Measurements from ENCODE around the gene CSPG4.
A peak's percentile ranks its signal among the peaks of the same experiment; 100 is the strongest.
"Not testable (repeated sequence)": the region's sequence is repeated elsewhere in the genome, so short reads cannot be mapped to it uniquely, and the experiment has no call there.

Gene CSPG4

DNA sequence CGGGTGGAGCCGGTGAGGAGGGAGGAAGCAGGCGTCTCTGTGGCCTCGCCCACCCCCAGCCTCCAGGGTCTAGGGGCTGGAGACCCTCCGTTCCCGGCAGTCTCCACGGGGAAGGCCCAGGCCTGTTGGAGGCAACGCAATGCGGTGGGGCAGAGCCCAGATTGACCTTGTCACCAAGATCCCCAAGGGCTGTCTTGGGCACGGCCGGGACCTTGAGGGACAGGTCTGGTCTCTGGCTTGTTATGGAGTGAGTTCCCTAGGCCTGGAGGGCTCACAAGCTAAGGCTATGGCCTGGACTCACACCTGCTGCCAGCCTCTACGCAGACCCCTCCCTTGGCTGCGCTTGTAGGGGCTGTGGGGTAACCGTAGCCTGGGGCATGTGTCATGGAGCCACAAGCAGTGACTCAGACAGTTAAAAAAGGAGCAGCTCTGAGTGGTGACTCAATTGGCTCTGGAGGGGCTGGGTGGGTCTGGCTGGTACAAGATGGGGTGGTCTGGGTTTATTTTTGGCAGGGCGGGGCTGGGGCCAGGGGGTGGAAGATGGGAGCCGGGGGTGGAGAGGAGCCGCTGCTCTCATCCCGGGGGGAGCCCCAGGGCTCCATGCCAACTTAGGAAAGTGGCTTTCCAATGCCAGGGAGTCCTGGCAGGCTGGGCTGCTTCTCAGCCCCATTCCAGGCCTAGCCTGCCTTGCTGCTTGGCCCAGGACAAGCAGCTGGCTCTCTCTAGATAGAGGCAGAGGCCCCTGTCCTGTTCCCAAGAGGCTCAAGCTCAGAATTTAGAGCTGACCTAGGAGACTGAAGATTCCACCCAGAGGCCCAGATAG is 9.0 kb downstream of the CSPG4 start:
- DNase-seq = not testable (repeated sequence)

DNA sequence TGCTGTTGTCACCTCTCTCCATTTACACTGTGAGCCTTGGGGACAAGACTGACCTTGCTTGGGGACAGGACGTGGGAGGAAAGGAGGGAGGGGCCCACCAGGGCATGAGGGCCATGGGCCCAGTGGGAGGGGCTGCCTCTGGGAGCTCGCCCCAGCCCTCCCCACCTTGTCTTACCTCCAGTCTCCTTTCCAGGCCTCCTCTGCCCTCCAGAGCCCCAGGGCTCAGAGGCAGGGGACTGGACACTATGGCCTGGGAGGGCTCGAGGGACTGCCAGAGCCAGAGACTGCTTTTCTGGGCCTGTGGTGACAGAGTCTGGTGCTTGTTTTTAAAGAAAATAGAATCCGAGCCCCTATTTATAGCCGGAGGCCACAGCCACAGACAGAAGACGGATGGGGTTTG is 10.2 kb downstream of the CSPG4 start:
- no peak for DNase-seq

DNA sequence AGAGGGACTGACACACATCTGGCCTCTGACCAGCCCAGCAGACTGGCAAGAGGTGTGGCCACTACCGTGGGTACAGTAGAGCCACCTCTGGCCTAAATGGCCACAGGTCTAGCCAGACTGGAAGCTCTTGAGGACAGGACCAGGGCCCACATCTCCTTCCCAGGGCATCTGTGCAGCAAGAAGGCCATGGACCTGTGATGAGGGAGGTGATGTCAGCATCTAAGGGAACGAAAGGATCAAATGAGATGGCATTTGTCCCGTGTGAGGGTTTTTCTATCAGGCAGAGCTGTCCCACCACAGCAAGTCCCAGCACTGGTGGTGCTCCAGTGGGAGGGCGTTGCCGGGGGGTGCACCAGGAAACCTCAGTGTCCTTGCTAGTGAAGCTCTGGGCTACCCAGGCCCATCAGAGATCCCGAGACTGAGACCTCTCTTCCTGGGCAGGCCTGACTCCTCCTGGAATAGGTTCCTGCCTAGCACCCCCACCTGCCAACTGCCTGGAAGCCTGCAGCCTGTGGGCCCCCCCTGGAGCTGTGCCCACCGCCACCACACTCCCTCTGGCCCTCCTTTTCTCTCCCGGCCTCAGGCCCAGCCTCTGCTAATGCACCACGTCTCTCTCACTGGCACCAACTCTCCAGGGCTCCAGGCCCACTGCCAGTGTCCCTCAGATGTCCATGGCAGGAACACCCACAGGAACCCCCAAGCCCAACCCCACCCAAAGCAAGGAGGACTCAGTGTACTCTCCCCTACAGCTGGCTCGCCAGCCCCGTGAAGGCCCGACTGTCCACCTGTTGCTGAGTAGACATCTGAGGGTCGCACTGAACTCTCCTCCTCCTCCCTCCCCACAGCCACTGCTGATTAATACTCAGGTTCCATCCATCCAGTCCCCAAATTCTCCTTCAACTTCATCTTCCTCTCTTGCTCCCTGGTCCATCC is 11.3 kb downstream of the CSPG4 start:
- DNase-seq = not testable (repeated sequence)

- not testable (repeated sequence) for DNase-seq
Observed at GRCh38 chr15:75699961-75700874, 12.4 kb downstream of the CSPG4 start.

GRCh38 chr15:75699517-75699916 is 13.1 kb downstream of the CSPG4 start:
- DNase-seq = not testable (repeated sequence)

GRCh38 chr15:75697974-75698747 is 14.5 kb downstream of the CSPG4 start:
- not testable (repeated sequence) for DNase-seq

DNA sequence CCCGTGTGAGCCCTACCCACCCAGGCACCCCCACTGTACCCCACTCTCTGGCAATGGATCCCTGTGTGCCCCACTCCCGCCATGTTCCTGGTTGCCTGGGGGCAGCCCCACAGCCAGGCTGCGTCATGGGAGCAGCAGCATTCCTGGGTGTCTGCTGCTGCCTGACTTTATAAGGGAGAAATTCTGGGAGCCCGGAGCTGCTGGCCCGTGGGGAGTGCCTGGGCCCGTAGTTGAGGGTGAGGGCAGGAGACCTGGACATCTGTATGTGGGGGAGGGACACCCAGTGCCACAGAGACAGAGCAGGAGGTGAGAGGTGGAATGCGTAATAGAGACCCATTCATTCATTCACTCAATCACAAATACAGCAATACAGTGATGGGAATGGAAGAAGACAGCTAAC is 15.1 kb downstream of the CSPG4 start:
- DNase-seq = no peak

- DNase-seq = no peak
Observed at GRCh38 chr15:75696854-75697259, 15.8 kb downstream of the CSPG4 start.

DNA sequence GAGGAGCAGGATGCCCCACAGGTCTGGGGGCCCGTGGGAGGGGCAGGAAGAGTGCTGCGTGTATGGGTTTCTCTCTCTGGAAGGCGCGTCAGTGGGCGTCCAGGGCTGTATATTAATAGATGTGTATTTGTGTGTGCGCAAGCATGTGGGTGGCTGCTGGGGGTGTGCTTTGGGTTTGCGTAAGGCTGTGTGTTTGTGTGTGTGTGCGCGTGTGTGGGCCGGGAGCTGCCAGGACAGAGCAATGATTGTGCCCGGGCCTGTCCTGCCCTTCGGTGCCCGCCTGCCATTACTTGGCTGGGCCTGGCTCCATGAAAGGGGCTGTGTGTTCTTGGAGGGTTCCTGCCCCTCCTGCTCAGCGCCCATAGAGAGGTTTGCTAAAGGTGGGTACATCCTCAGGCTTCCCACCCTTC is 16.3 kb downstream of the CSPG4 start:
- no peak for DNase-seq

- no peak for DNase-seq
Observed at GRCh38 chr15:75695634-75696310, 16.9 kb downstream of the CSPG4 start.

DNA sequence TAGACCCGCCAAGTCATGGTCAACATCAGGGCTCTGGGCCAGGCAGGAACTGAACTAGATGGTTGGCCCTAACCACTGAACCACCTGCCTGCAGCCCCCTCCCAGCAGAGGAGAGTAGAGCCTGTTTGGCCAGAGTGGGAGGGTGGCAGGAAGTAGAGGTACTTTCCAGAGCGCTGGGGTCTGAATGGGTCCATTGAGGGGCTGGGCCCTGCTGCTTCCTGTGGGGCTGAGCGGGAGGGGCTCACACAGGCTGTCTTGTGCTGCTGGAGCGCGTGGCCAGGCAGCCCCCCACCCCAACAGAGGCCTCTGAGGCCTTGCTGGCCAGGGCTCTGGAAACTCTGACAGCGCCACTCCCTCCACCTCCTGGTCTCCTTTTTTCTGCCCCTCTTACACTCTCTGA is 17.4 kb downstream of the CSPG4 start:
- no peak for DNase-seq

- peak; percentile 78 for DNase-seq
Observed at GRCh38 chr15:75694241-75695182, 18.1 kb downstream of the CSPG4 start.

GRCh38 chr15:75693501-75694240 is 19.0 kb downstream of the CSPG4 start:
- DNase-seq = peak; percentile 41

- not testable (repeated sequence) for DNase-seq
Observed at GRCh38 chr15:75693028-75693427, 19.6 kb downstream of the CSPG4 start.

- not testable (repeated sequence) for DNase-seq
Observed at GRCh38 chr15:75692311-75692710, 20.3 kb downstream of the CSPG4 start.

GRCh38 chr15:75689429-75689828 is 23.2 kb downstream of the CSPG4 start:
- DNase-seq = not testable (repeated sequence)

GRCh38 chr15:75688831-75689230 is 23.8 kb downstream of the CSPG4 start:
- no peak for DNase-seq

- DNase-seq = no peak
Observed at GRCh38 chr15:75688278-75688557, 24.4 kb downstream of the CSPG4 start.

DNA sequence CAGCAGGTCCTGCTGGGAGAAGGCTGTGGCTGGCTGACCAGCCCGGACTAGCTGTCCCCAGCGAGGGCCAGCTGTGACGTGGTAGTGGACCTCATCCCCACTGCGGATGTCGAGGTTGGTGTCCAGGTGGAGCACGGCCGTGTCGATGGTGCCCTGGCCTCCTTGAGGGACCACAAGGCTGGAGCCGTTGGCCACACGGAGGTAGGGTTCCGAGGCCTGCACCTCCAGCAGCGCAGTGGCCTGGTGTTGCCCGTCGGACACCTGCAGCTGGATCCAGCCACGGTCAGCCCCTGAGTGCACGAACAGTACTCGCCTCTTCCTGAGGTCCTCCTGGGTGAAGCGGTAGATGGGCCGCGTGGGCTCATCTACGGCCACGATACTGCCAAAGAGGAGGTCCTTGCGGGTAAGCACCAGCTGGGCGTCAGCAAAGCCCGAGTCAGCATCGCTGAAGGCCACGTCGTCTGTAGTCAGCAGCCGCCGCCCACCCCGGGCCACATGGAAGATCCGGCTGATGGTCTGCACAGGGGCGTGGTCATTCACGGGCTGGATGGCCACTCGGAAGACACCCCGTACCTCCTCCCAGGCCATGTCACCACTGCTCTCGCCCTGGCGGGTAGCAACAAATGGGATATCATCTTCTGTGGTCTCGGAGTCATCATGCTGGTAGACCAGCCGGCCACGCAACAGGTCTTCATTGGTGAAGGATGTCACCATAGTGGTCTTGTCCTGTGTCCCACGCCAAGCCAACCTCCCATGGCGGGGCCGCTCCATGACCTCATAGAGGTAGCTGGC is 25.0 kb downstream of the CSPG4 start:
- DNase-seq = no peak

All from retina (tissue), 1 donor.